Hypothalamus (tissue), 51 donors: Measurements from ENCODE around the gene COMP.

Source experiments
- DNase-seq, 51 donors: peaks; one replicate each; lab custom pipeline; 2025; lab: John Stamatoyannopoulos, UW

The COMP gene

DNA sequence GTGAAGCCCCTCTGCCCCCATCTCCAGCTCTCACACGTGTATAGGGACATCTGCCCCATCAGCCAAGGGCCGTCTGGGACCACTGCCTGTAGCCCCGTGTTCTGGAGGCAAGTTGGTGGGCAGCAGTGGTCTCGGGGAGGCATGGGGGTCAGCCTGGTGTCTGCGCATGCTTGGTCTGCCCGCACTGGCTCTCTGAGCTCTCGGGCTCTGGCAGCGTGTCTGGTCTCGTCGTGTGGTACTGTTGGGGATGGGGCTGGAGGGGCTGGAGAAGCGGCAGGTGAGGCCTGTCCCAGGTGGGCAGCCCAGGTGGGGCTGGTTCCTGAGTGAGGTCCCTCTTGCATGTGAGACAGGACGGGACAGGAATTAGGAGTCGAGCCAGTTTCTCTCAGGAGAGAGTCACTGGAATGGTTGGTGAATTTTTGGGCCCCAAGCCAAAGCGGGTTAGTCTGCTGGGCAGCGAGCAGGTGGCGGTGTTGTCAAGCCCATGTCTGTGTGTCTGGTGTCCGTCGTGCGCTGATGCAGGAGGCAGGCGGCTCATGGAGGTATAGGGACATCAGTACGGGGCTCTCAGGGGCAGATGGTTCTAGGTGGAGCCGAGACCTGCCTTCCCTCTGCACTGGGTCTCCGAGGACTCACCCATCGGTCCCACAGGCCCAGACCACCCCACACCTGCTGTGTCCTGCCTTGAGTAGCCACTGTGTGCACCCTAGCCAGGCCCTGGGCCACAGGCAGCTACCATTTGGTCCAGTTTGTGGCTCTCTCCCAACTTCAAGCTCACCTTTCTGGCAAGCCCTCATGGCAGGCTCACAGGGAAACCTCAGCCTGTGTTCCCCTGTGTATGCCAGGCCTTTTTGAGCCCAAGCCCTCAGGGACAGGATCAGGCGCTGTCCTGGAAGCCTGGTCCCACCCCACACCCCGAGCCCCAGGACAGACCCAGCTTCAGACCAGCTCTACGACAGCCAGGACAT is 18.2 kb downstream of the COMP start:
- no peak for DNase-seq

DNA sequence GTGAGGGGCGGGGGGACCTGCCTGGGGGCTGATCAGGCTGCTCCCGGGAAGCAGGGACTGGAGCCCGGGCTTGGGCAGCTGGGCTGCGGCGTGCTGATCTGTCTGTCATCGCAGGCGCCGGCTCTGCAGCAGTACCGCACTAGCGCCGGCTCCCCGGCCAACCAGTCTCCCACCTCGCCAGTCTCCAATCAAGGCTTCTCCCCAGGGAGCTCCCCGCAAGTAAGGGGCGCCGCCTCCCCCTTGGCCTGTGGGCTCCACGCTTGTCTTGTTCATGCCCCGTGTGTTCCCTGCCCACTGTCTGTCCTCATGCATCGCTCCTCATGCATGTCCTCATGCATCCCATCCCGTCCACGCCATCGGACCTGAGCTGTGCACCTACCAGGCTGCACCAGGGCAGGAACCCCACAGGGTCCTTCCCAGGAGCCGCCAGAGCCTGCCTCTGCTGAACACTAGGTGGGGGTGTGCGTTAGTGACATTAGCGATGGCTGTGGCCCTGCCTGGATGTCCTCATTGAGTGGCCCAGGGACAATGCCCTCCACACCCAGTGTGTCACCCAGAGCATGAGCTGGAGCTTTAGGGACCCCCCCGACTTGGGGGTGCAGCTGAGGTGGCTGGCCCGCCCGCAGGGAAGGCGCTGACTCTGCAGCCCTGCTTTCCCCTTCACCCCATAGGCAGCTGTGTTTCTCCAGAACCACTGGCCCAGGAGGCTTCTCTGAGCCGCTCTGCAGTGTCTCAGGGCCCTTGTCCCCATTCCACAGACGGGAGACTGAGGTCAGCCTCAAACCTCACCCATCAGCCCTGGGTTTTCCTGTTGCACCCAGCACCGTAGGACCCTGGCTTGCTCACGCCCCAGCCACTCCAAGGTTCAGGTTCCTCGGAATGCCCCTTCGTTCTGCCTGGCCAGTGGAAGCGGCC is 19.5 kb downstream of the COMP start:
- DNase-seq = no peak

DNA sequence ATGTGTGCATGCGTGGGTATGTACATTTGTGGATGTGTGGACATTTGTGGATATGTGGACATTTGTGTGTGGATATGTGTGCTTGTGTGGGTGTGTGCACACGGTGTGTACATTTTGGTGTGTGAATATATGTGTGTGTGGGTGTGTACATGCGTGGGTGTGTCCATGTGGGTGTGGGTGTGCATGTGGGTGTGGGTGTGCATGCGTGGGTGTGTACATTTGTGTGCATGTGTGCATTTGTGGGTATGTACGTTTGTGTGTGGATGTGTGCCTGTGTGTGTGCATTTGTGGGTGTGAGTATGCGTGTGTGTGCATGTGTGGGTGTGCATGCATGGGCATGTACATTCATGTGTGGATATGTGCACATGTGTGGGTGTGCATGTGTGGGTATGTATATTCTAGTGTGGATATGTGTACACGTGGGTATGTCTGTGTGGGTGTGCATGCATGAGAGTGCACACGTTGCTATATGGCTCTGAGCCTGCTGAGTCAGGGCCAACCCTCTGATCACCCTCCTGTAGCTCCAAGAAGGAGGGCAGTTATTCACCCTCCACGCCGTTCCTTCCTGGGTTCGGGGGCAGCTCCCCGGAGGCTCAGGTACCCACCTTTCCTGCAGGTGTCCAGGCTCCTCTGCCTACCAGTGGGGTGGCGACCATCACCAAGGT is 20.3 kb downstream of the COMP start:
- no peak for DNase-seq

DNA sequence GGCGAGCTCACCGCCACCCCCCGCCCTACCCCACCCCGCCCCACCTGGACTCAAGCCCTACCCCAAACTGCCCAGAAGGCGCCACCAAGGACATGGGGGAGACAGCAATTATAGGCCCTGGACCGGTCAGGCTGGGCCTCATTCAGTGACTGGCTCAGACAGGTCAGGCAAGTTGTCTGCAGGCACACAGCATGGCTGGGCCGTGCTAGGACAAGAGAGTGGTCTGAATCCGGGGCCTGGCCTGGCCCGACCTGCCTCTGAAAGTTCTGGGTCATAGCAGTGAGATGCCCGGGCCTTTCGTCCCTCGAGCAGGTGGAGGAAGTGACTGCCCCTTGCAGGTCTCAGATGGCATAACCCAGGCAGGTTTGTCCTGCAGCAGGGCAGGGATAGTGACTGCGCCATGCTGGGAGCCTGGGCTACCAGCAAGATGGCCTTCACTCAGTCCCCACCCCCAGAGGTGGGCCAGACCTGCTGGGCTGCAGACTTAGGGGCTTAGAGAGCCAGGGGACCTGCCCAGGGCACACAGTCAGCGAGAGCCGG is 21.0 kb downstream of the COMP start:
- DNase-seq = no peak

DNA sequence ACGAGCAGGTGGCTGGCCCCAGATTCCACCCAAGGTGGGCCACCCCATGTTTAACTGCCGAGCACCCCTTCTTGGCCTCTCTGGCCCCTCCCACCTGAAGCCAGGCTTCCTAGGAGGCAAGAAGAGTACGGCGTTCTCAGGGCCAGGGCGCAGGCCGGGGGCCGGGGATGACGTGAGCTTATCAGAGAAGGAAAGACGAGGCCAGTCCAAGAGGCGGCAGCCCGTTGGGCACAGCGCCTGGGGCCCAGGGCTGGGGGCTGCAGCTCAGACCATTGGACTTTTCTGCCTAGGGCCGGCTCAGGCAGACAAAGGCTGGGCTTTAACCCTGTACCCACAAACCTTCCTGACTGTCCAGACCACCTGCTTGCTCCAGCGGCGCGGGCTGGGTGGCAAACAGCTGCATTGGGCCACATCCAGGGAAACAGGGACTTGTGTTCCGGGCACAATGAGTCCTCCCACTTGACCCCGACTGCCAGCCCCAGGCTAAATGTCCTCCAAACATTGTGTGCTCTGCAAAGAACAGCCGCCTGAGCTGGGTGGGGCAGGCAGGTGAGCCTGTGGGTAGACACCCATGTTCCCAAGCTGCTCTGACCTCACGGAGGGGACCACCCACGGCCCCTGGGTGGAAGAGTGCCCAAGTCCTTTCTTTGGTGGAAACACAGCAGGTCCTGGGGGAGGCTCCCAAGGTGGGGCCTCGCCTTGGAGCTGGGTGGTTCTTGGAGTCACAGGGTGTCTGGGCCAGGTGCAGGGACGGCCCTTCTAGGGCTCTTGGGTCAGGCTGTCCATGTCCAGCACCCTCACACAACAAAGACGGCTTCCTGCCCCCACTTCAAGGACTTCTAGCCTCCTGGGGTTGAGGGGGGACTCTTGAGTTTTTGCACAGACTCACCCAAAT is 21.9 kb downstream of the COMP start:
- DNase-seq = peak in 1 of 51 donors; percentile 20

DNA sequence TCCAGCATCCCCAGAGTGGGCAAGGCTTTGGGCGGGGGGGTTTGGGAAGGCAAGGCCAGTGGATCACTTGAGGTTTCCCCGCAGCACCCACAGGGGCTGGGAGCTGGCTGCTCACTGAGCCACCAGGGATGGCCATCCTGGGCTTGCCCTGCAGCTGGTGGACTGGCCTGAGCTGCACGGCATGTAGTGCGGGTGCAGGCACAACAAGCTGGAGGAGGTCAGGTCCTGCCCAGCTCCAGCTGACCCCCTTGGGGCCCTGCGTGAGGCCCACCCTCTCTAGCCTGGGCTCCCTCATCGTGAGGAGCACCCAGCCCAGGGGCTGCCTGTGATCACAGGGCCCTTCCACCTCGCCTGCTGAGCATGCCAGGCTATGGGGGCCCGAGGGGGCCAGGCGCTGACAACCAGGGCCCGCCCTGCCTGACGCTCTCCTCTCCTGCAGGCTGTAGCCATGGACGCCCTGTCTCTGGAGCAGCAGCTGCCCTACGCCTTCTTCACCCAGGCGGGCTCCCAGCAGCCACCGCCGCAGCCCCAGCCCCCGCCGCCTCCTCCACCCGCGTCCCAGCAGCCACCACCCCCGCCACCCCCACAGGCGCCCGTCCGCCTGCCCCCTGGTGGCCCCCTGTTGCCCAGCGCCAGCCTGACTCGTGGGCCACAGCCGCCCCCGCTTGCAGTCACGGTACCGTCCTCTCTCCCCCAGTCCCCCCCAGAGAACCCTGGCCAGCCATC is 22.9 kb downstream of the COMP start:
- no peak for DNase-seq

DNA sequence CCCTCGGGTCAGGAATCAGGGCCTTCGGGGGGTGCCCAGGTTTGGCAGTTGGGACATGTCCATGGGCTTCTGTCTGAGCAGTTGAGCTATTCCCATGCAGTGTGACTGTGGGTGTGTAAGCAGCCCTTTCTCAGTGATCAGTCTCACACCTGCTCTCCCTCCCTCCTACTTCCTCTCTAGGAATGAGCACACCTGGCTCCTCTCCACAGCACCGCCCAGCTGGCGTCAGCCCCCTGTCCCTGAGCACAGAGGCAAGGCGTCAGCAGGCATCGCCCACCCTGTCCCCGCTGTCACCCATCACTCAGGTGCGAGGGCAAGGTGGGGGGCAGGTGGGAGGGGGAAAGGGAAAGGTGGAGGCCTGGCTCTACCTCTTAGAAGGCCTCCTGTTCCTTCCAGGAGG is 25.9 kb downstream of the COMP start:
- DNase-seq = no peak

DNA sequence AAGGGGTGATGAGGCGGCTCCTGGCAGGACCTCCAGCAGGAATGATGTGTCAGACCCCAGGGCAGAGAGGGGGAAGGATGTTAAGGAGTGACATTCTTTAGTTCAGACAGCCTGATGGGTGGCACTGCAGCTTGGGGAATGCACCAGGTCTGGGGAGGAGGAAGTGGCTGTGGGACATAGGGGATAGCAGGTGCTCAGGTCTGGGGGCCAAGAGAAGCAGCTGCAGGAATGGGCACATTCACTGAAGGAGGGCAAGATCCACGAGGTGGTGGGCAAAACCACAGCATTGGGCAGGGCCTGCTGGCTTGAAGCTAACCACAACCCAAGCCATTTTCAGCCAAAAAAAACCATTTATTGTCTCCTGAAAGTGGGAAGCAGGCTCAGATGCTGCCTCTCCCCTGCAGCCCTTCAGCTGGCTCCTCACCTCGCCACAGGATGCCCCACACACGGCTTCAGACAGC is 26.5 kb downstream of the COMP start:
- no peak for DNase-seq

DNA sequence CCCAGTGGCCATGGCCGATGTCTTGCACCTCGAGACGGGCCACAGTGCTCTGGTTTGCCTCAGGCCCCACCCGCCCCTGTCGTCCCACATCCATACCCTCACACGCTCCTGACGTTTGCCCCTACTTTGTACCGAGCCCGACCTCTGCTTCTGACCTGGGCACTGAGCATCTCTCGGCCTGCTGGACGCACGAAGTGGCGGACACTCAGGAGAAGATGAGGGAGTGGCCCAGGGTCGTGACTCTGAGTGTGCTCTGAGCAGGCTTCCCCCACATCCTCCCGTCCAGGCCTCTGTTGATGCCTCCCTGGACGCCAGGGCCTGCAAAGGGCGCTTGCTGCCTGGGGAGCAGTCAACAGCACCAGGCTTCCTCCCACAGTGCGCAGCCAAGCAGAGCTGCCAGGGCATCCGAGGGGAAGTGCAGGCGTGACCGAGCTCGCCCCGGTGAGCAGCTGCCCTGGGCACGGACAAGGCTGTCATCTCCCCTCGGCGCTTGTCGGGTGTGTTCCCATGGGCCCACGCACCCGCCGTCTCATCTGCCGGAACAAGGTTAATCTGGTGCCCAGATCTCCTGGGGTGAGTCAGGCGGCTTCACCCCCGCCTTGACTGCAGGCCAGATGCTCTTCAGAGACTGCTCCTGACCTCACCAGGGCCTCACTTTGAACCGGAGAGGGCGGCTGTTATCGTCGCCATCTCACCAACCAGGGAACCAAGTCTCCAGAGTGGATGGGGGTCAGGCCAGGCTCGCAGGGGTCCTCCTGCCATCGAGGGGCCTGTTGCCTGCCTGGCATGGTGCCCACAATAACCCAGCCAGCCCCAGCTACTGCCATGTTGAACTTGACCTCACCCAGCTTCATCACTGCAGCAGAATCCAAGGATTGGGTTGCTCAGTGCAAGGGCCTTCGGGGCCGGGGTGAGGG is 27.2 kb downstream of the COMP start:
- peak in 1 of 51 donors; percentile 8 for DNase-seq

DNA sequence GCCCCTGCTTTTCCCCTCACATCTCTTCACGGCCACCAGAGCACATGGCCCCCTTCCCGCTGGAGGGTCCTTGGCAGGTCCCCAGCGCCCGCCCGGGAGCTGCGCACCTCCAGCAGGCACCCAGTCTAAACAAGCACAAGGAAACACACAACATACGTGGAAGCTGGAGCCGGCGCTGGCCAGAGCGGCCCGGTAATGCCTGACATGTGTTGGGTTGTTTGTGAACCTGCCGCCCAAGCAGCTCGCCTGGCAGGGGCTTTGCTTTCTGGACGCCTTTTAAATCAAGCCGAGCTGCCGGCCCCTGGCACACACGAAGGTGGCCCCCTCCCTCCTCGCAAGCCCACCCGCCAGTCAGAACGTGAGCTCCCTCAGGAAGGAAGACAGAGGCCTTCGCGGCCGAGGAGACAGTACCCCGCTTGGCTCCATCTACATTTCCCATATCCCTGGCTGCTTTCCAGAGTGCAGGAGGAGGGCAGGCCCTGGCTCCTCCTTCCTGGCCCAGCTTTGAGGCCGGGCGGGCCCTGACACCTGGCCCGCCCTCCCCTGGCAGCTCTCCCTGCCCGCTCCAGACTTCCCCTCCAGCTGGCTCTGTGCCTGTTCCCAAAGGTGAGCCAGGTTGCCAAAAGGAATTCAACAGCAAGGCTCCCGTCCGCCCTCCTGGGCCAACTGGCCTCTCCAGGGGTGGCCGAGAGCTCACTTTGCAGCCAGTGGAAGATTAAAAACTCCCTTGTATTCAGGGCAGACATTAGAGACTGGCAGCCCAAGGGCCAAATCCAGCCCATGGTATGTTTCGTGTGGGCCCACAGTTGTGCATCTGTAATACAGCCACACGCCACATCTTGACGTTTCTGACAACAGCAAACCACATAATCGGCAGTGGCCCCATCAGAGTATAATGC is 28.7 kb downstream of the COMP start:
- peak in 25 of 51 donors; percentile 11 to 65 (median 28) for DNase-seq

DNA sequence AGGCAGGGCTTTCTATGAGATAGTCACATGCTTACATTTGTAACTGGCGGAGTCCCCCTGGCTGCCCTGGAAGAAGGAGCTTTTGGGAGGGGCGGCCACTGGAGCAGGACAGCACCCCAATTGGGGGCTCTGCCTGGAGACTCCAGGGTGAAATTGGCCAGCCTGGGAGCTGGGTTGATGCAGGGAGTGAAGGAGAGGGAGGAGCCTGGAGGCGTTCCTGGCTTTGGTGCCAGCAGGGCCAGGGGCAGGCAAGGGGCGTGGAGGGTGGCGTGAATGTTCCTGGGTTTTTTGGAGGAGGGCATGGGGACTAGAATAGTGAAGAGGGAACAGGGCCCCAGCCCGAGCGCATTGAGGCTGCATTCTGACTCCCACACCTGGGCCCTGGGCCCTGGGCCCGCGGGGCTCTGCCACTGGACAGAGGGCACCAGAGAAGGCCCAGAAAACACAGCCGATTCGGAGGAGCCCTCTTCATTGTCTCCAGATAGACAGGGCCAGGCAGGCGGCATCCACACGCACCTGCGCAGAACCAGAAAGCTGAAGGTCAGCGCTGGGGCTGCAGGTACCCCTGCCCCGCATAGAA is 29.5 kb downstream of the COMP start:
- DNase-seq = peak in 2 of 51 donors; percentile 19 to 23

DNA sequence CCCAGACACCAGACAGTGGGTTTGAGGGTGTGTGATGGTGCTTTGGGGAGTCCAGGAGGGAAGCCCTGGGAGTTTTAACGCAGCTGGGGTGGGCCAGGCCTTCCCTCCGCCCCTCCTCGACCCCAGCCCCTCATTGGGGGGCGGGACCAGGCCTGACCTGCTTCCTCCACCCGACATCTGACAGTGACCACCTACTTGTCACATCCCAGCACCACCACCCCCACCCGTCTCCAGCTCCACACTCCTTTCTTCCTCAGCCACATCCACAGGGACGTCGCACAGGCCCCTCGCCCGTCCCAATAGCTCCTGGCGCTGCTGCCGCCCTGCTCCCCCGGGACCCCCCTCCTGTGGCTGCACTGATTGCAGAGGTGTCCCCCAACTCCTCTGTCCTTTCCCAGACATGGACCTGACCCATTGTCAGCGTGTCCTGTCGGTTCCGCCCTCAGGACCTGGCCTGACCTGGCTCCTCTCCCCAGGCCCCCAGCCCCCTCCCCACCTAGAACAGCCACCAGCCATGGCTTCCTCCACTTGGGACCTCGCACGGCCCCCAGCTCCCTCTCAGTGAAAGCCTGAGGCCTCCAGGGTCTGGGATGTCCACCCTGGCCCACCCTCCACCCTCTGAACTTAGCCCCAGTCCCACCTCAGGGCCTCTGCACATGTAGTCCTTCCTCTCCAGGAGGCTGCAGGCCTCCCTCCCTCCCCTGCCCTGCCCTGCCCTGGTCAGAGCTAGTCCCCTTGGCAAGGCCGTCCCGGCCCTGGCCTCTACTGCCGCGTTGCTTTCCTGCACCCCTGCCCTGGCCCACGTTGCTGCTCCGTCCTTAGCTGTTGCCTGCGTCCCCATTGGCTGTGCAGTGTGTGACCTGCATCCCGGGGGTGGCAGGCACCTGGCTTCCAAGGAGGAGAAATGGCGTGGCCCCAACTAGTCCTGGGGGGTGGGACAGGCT is 30.4 kb downstream of the COMP start:
- no peak for DNase-seq

DNA sequence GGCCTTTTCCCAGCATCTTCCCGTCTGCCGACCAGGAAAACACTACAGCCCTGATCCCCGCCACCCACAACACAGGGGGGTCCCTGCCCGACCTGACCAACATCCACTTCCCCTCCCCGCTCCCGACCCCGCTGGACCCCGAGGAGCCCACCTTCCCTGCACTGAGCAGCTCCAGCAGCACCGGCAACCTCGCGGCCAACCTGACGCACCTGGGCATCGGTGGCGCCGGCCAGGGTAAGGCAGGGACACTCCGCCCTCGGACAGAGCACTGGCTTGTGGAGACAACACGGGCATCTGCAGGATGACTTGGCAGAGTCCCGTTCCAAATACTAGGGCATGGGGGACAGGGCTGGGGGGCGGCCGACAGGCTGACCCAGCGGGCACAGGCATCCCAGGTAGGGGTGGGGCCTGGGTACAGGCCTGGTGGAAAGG is 31.1 kb downstream of the COMP start:
- DNase-seq = no peak

DNA sequence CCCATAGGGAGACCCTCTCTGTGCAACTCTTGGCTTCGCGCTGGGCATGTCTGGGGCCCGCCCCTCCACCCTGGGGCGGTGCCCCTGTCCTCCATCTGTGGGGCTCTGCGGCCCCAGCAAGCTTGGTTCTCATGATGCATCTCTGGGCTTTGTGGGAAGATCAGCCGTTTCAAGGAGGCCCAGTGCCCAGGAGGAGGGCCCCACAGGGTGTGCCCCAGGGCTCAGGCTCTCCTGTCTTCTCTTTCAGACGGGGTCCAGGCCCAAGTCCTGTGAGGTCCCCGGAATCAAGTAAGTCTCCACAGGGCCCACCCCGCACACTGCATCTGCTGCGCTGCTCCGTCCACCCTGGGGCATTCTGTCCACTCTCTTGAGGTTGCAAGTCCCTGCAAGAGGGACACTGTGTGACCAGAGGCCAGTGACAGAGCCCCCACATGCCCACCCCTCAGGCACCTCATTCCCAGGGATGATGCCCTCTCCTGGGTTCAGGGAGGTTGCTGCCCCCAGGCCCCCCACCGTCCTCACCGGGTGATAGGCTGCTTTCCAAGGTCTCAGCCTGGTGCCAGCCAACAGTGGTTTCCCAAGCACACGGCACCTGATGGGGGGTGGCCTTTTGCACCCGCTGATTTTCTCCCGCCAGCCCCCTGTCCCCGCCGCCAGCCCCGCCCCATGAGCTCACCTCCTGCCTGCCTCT is 31.7 kb downstream of the COMP start:
- no peak for DNase-seq
